CD4-positive, alpha-beta T cell (primary cell): ENCODE data around the gene FFAR1. TPM values are rescaled to one million over a fixed set of nuclear protein-coding genes. Genes with fewer than 3 reads are reported as not detected.

Experiments used
- ATAC-seq: fragments of 200-7000 bp; cut with Tn5 transposase; one replicate; pipeline ENCODE4 v1.10.0; 2022; ENCODE audit warnings: mild to moderate bottlenecking; ENCODE audit not compliant: poor library complexity
- CTCF ChIA-PET: fragments of 350-600 bp; sonication (Branson Sonifier 250); formaldehyde crosslinking; loops from one replicate; lab custom pipeline; 2021; ENCODE audit warnings: antibody characterized with exemption, inconsistent platforms; lab: Charles Lee
- POLR2A ChIA-PET: fragments of 350-600 bp; sonication (Branson Sonifier 250); formaldehyde crosslinking; loops from one replicate; lab custom pipeline; 2021; ENCODE audit warnings: antibody characterized with exemption, inconsistent platforms; lab: Charles Lee
- DNase-seq, 14 experiments: peaks; one replicate each; pipeline ENCODE4 v3.0.0-alpha.2; 2013 to 2020; ENCODE audit warnings: mixed read lengths in 2 of 14
- H3K27ac ChIP-seq, 2 donors: one replicate each; pipeline versions ENCODE4 v1.5.1 to v1.7.0; 2013; ENCODE audit warnings: low read length in 2 of 2, low read depth in 1 of 2, mild to moderate bottlenecking in 1 of 2
- H3K27me3 ChIP-seq, 2 experiments: 1 replicate in 1 of 2; 2 replicates in 1 of 2; pipeline versions ENCODE4 v1.6.1 to v1.7.0; 2013; ENCODE audit warnings: low read length in 2 of 2, control low read depth in 1 of 2, mild to moderate bottlenecking in 1 of 2, moderate library complexity in 1 of 2; ENCODE audit not compliant: insufficient read depth in 2 of 2, control insufficient read depth in 1 of 2
- H3K36me3 ChIP-seq: one replicate; pipeline ENCODE4 v1.6.1; 2013; ENCODE audit warnings: low read length, control low read depth; ENCODE audit not compliant: insufficient read depth
- H3K4me1 ChIP-seq: one replicate; pipeline ENCODE4 v1.6.1; 2013; ENCODE audit warnings: low read length, control low read depth; ENCODE audit not compliant: insufficient read depth
- H3K4me3 ChIP-seq: one replicate; pipeline ENCODE4 v1.5.1; 2013; ENCODE audit warnings: mild to moderate bottlenecking, low read length, moderate library complexity
- H3K9me3 ChIP-seq, 2 experiments: 1 replicate in 1 of 2; 2 replicates in 1 of 2; pipeline versions ENCODE4 v1.6.1 to v1.7.0; 2013; ENCODE audit warnings: low read length in 2 of 2, mild to moderate bottlenecking in 2 of 2, control low read depth in 1 of 2, moderate library complexity in 1 of 2; ENCODE audit not compliant: control insufficient read depth in 1 of 2, insufficient read depth in 1 of 2
- H3K27ac Mint-ChIP-seq: one replicate; pipeline ENCODE4 v1.8.0; 2020; ENCODE audit warnings: mixed read lengths
- H3K27me3 Mint-ChIP-seq: one replicate; pipeline ENCODE4 v1.8.0; 2021; ENCODE audit warnings: mixed read lengths
- H3K36me3 Mint-ChIP-seq: one replicate; pipeline ENCODE4 v1.8.0; 2021; ENCODE audit warnings: low read depth, mixed read lengths
- H3K4me1 Mint-ChIP-seq: one replicate; pipeline ENCODE4 v1.8.0; 2021; ENCODE audit warnings: low read depth, mixed read lengths
- H3K4me3 Mint-ChIP-seq: one replicate; pipeline ENCODE4 v1.8.0; 2020; ENCODE audit warnings: mild to moderate bottlenecking, mixed read lengths
- H3K9me3 Mint-ChIP-seq: one replicate; pipeline ENCODE4 v1.8.0; 2020; ENCODE audit warnings: mixed read lengths
- CTCF ChIP-seq: fragments of 200-600 bp; IDR thresholded peaks from one replicate; pipeline ENCODE4 v1.8.0; 2022; ENCODE audit warnings: antibody characterized with exemption, mild to moderate bottlenecking
- intact Hi-C, 2 experiments: fragments of 100-400 bp; cut with DNase I in 1 of 2; cut with micrococcal nuclease in 1 of 2; formaldehyde crosslinking; loops; one replicate each; pipeline versions ENCODE4 v1.15.1 to v1.9.0; 2023 to 2025; cut with DNase I, micrococcal nuclease
- total RNA-seq, 174 experiments: library from RNA in 2 of 174; stranded (reverse) in 2 of 174; gene quantifications; one replicate each; pipeline ENCODE4 v1.2.3 and lab custom pipeline; 2021 to 2026

FFAR1 gene
- total RNA-seq, 2 experiments from 2014 or later: not detected

- peaks cover 19% of the 10 kb centered on the region for H3K27me3 Mint-ChIP-seq
- Histone ChIP-seq H3K9me3 (peaks cover 0 to 2% of the 10 kb centered on the region in 2 experiments), H3K4me1 (no peaks in the 10 kb centered on the region), H3K27me3 (no peaks in the 10 kb centered on the region), H3K27ac (no peak overlapping the region), H3K36me3 (no peaks in the 10 kb centered on the region), H3K4me3 (no peak overlapping the region)
- H3K9me3 Mint-ChIP-seq: peaks cover 5% of the 10 kb centered on the region
- DNase-seq: no peak
- CTCF ChIA-PET: no interaction called here
- H3K27ac Mint-ChIP-seq: no peak overlapping the region
- ATAC-seq: no peak
- H3K4me3 Mint-ChIP-seq: no peak overlapping the region
- no peaks in the 10 kb centered on the region for H3K36me3 Mint-ChIP-seq
- no peak for TF ChIP-seq CTCF
- POLR2A ChIA-PET: no interaction called here
- no peaks in the 10 kb centered on the region for H3K4me1 Mint-ChIP-seq
- intact Hi-C loops: no loop called here
Observed at GRCh38 chr19:35379992-35380391, 32.3 kb downstream of the FFAR1 start.

DNA sequence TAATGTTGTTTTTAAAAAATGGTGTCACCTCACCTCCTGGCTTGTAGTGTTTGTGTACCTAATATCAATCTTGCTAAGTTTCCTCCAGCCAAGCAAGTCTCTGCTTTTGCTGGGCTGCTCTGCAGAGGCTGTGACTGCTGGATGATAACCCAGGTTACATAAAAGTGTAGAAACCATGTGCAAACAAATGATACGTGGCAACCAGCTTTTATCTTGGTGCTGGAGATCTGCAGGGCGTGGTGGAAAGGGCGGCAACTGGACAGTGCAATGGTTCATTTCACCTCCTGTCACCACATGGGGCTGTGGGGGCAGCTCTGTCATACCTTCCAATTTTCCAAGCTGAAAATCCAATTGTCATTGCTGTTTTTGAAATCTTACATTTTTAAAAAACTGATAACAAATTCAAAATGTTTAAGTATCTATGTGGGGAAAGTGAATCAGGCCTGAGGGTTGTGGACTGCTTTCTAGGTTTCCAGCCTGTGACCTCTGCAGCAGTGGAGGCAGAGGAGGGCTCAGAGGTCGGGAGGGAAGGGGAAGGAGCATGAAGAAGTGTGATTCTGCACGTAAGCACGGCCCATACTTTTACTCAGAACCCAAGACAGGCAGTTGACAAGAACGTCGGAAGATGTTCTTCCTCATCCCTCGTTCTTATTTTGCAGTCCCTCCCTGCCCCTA is 32.9 kb downstream of the FFAR1 start:
- intact Hi-C loops: no loop called here
- H3K4me1 Mint-ChIP-seq: no peaks in the 10 kb centered on the region
- DNase-seq (no peak), ATAC-seq (no peak)
- H3K27me3 Mint-ChIP-seq: peaks cover 19% of the 10 kb centered on the region
- no peak overlapping the region for H3K27ac Mint-ChIP-seq
- no peaks in the 10 kb centered on the region for H3K27me3 ChIP-seq
- ChIA-PET CTCF (no interaction called here), POLR2A (no interaction called here)
- H3K9me3 ChIP-seq: peaks cover 0 to 5% of the 10 kb centered on the region in 2 experiments
- no peak overlapping the region for H3K4me3 ChIP-seq
- TF ChIP-seq CTCF: no peak
- no peaks in the 10 kb centered on the region for H3K4me1 ChIP-seq
- H3K9me3 Mint-ChIP-seq: peaks cover 5% of the 10 kb centered on the region
- H3K27ac ChIP-seq: no peak overlapping the region
- no peaks in the 10 kb centered on the region for H3K36me3 ChIP-seq
- no peak overlapping the region for H3K4me3 Mint-ChIP-seq
- no peaks in the 10 kb centered on the region for H3K36me3 Mint-ChIP-seq

GRCh38 chr19:35381318-35381717 is 33.6 kb downstream of the FFAR1 start:
- no peak for TF ChIP-seq CTCF
- Histone ChIP-seq H3K27me3 (no peaks in the 10 kb centered on the region), H3K4me1 (no peaks in the 10 kb centered on the region), H3K27ac (no peak overlapping the region), H3K36me3 (no peaks in the 10 kb centered on the region), H3K4me3 (no peak overlapping the region), H3K9me3 (peaks cover 0 to 12% of the 10 kb centered on the region in 2 experiments)
- ATAC-seq (no peak), DNase-seq (no peak)
- peaks cover 1% of the 10 kb centered on the region for H3K36me3 Mint-ChIP-seq
- no peak overlapping the region for H3K27ac Mint-ChIP-seq
- peaks cover 5% of the 10 kb centered on the region for H3K9me3 Mint-ChIP-seq
- no peaks in the 10 kb centered on the region for H3K4me1 Mint-ChIP-seq
- no peak overlapping the region for H3K4me3 Mint-ChIP-seq
- ChIA-PET POLR2A (no interaction called here), CTCF (no interaction called here)
- intact Hi-C loops: no loop called here
- peaks cover 13% of the 10 kb centered on the region for H3K27me3 Mint-ChIP-seq
